A549 (cell line): ENCODE data around the gene ATP10A. TPM values are rescaled to one million over a fixed set of nuclear protein-coding genes. Genes with fewer than 3 reads are reported as not detected.

ENCODE experiments used
- ATAC-seq, 2 experiments: fragments of 200-7000 bp in 1 of 2; fragments of >200 bp in 1 of 2; cut with Nextera tagmentation in 1 of 2; cut with Tn5 transposase in 1 of 2; 3 replicates each; pipeline versions ENCODE4 v1.8.0 to v1.9.1; 2018 to 2020; ENCODE audit warnings: mild to moderate bottlenecking in 1 of 2, moderate library complexity in 1 of 2
- CTCF ChIA-PET: fragments of 300-600 bp; sonication (Branson Sonifier 250); formaldehyde crosslinking; extraction: SDS; loops from one replicate; lab custom pipeline; 2021; ENCODE audit warnings: antibody characterized with exemption, inconsistent platforms; lab: Yijun Ruan, JAX
- POLR2A ChIA-PET: fragments of 350-600 bp; formaldehyde crosslinking; extraction: SDS; loops from one replicate; lab custom pipeline; 2021; ENCODE audit warnings: antibody characterized with exemption, inconsistent platforms; lab: Yijun Ruan, JAX
- DNase-seq, 2 experiments: peaks; one replicate each; pipeline versions ENCODE4 v3.0.0 to v3.0.0-alpha.2; 2011 to 2016; ENCODE audit warnings: low read depth in 1 of 2, low spot score in 1 of 2
- FAIRE-seq: peaks from 2 replicates; lab custom pipeline; 2011; peaks lifted over from hg19 to GRCh38; lab: Jason Lieb, UNC
- H3K27ac ChIP-seq, 2 experiments: fragments of >200 bp; sonication (Bioruptor Twin); formaldehyde crosslinking; 3 replicates each; pipeline ENCODE4 v1.5.1; 2016 to 2017
- H3K4me1 ChIP-seq: fragments of >200 bp; sonication (Bioruptor Twin); formaldehyde crosslinking; 3 replicates; pipeline ENCODE4 v1.6.1; 2016
- H3K4me2 ChIP-seq: fragments of >200 bp; sonication (Bioruptor Twin); formaldehyde crosslinking; 3 replicates; pipeline ENCODE4 v1.6.1; 2016
- H3K4me3 ChIP-seq: fragments of >200 bp; sonication (Bioruptor Twin); formaldehyde crosslinking; 3 replicates; pipeline ENCODE4 v1.5.1; 2016
- H3K9me3 ChIP-seq: fragments of >200 bp; sonication (Bioruptor Twin); formaldehyde crosslinking; 3 replicates; pipeline ENCODE4 v1.6.1; 2016
- CBX2 ChIP-seq: fragments of 200-600 bp; sonication (generic); IDR thresholded peaks from 2 replicates; pipeline ENCODE4 v1.6.1; 2016; ENCODE audit warnings: low read depth, mild to moderate bottlenecking, borderline replicate concordance
- CEBPB ChIP-seq, 2 experiments: fragments of >200 bp in 1 of 2; sonication (Bioruptor Twin) in 1 of 2; formaldehyde crosslinking in 1 of 2; IDR thresholded peaks; 2 replicates each; pipeline ENCODE4 v1.6.1; 2012 to 2016
- FOSB ChIP-seq: fragments of 250-450 bp; sonication (Bioruptor Pico); IDR thresholded peaks from 2 replicates; pipeline ENCODE4 v1.5.0; 2020; ENCODE audit warnings: mild to moderate bottlenecking, moderate library complexity
- GATA3 ChIP-seq: IDR thresholded peaks from 2 replicates; pipeline ENCODE4 v1.6.1; 2012; ENCODE audit warnings: borderline replicate concordance
- HDAC2 ChIP-seq: fragments of 200-600 bp; sonication (generic); IDR thresholded peaks from 2 replicates; pipeline ENCODE4 v1.6.1; 2016
- HMGXB4 ChIP-seq: fragments of 250-450 bp; sonication (Bioruptor Pico); IDR thresholded peaks from 2 replicates; pipeline ENCODE4 v1.5.0; 2021; ENCODE audit warnings: mild to moderate bottlenecking, moderate library complexity, borderline replicate concordance
- HOXA7 ChIP-seq: fragments of 250-450 bp; sonication (Bioruptor Pico); IDR thresholded peaks from 2 replicates; pipeline ENCODE4 v1.5.0; 2020; ENCODE audit warnings: mild to moderate bottlenecking, moderate library complexity
- HOXB5 ChIP-seq: fragments of 250-450 bp; sonication (Bioruptor Pico); IDR thresholded peaks from 2 replicates; pipeline ENCODE4 v1.5.0; 2020; ENCODE audit warnings: mild to moderate bottlenecking, moderate library complexity
- JUN ChIP-seq, 2 experiments: fragments of >200 bp; sonication (Bioruptor Twin); formaldehyde crosslinking; IDR thresholded peaks; 2 replicates in 1 of 2; 3 replicates in 1 of 2; pipeline ENCODE4 v1.6.1; 2016 to 2017
- KDM5A ChIP-seq: fragments of 200-600 bp; sonication (generic); IDR thresholded peaks from 2 replicates; pipeline ENCODE4 v1.6.1; 2016; ENCODE audit warnings: antibody characterized with exemption, mild to moderate bottlenecking
- MYC ChIP-seq: IDR thresholded peaks from 2 replicates; pipeline ENCODE4 v1.6.1; 2012; ENCODE audit warnings: mild to moderate bottlenecking, inconsistent platforms, low read length, improper control_type of control experiment, borderline replicate concordance
- NPAS2 ChIP-seq: fragments of 250-450 bp; sonication (Bioruptor Pico); IDR thresholded peaks from 2 replicates; pipeline ENCODE4 v1.8.0; 2022; ENCODE audit warnings: mild to moderate bottlenecking, moderate library complexity, borderline replicate concordance
- NR3C1 ChIP-seq: fragments of >200 bp; sonication (Bioruptor Twin); formaldehyde crosslinking; IDR thresholded peaks from 3 replicates; pipeline ENCODE4 v1.6.1; 2017
- POLR2A ChIP-seq: IDR thresholded peaks from 2 replicates; pipeline ENCODE4 v1.6.1; 2012; ENCODE audit warnings: mild to moderate bottlenecking, low read length
- POLR2AphosphoS2 ChIP-seq: conservative IDR thresholded peaks from 2 replicates; pipeline ENCODE4 v1.6.1; 2012; ENCODE audit warnings: low read length, improper control_type of control experiment, inconsistent platforms
- RAD21 ChIP-seq, 2 experiments: fragments of >200 bp in 1 of 2; sonication (Bioruptor Twin) in 1 of 2; formaldehyde crosslinking in 1 of 2; IDR thresholded peaks in 1 of 2; conservative IDR thresholded peaks in 1 of 2; 2 replicates in 1 of 2; 3 replicates in 1 of 2; pipeline ENCODE4 v1.6.1; 2012 to 2018; ENCODE audit warnings: inconsistent platforms in 1 of 2
- RARB ChIP-seq: fragments of 250-450 bp; sonication (Bioruptor Pico); IDR thresholded peaks from 2 replicates; pipeline ENCODE4 v1.8.0; 2021; ENCODE audit warnings: mild to moderate bottlenecking, moderate library complexity
- RCOR1 ChIP-seq: fragments of 150-350 bp; IDR thresholded peaks from 2 replicates; pipeline ENCODE4 v1.6.1; 2014; ENCODE audit warnings: antibody characterized with exemption, low read length, low read depth
- REST ChIP-seq: fragments of 200-600 bp; sonication (generic); IDR thresholded peaks from 2 replicates; pipeline ENCODE4 v1.6.1; 2016; ENCODE audit warnings: antibody characterized with exemption, mild to moderate bottlenecking, moderate library complexity
- RNF2 ChIP-seq: fragments of 200-600 bp; sonication (generic); IDR thresholded peaks from 2 replicates; pipeline ENCODE4 v1.6.1; 2016; ENCODE audit warnings: low read depth, mild to moderate bottlenecking, antibody characterized with exemption, moderate library complexity, borderline replicate concordance
- SMC3 ChIP-seq: fragments of >200 bp; sonication (Bioruptor Twin); formaldehyde crosslinking; IDR thresholded peaks from 3 replicates; pipeline ENCODE4 v1.6.1; 2018; ENCODE audit warnings: inconsistent platforms
- TFCP2L1 ChIP-seq: fragments of 250-450 bp; sonication (Bioruptor Pico); IDR thresholded peaks from 2 replicates; pipeline ENCODE4 v1.5.0; 2021; ENCODE audit warnings: mild to moderate bottlenecking
- TP53 ChIP-seq: fragments of 250-450 bp; sonication (Bioruptor Pico); IDR thresholded peaks from 2 replicates; pipeline ENCODE4 v1.5.0; 2021; ENCODE audit warnings: mild to moderate bottlenecking, moderate library complexity
- ZC3H11A ChIP-seq: fragments of 450-650 bp; IDR thresholded peaks from 2 replicates; pipeline ENCODE4 v1.6.1; 2014; ENCODE audit warnings: antibody characterized with exemption, mild to moderate bottlenecking
- ZSCAN20 ChIP-seq: fragments of 250-450 bp; sonication (Bioruptor Pico); IDR thresholded peaks from 2 replicates; pipeline ENCODE4 v1.8.0; 2022; ENCODE audit warnings: mild to moderate bottlenecking, moderate library complexity
- WGBS: methylation state at CpG from one replicate; pipeline ENCODE4 v1.1.6; 2017; ENCODE audit errors: missing lambda C conversion rate; 5-methylcytosine and 5-hydroxymethylcytosine counted together
- polyA plus RNA-seq, 4 experiments: library from polyadenylated mRNA; depleted of rRNA in 3 of 4; stranded (reverse); fragments of >200 nt; fragmentation: RNase III in 1 of 4; extraction: RNeasy Plus Mini Kit Qiagen cat#74134 plus additional on column Dnase treatment in 1 of 4; gene quantifications; 2 replicates in 3 of 4; 3 replicates in 1 of 4; pipeline ENCODE4 v1.2.3, GENCODE V29; 2011 to 2017
- TF ChIP-seq, protein P1 (sequence below): IDR thresholded peaks from 2 replicates; pipeline ENCODE4 v1.6.1; 2012
- TF ChIP-seq, protein P2 (sequence below): IDR thresholded peaks from 2 replicates; pipeline ENCODE4 v1.6.1; 2012

The ATP10A gene
- polyA plus RNA-seq, 2 of the 4 experiments (the other 2 are of a cell fraction): 5.9 to 7.6 TPM

DNA sequence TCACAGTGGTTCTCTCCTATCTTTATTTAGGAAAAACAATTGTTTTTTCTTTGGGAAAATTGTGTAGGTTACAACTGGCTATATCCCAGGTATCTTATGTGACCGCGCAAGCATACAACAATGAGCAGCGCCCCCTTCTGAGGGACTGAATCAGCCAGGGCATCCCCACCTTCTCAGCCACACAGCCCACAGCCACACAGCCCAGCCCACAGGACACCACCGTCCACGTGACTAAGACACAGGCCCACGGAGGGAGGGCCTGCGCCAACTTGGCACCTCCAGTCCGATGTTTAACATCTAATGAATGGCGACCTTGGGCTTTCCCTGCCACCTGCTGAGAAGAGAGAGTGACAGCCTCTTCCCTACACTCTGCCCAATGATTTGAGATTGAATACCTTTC, 68.1 kb downstream of the ATP10A start (continued):
- TF ChIP-seq REST: no peak
- TF ChIP-seq TFCP2L1 (CRISPR knock-in tag): no peak
- TF ChIP-seq JUN (IDR thresholded peaks at IDR 0.05): no peak
- TF ChIP-seq TP53 (CRISPR knock-in tag): no peak
- no peak for TF ChIP-seq MYC
- no peak for TF ChIP-seq POLR2AphosphoS2

- ChIA-PET CTCF (no interaction called here), POLR2A (no interaction called here)
- Histone ChIP-seq H3K9me3 (no peaks in the 10 kb centered on the region), H3K4me3 (no peak overlapping the region), H3K4me2 (no peak overlapping the region), H3K4me1 (peaks cover 13% of the 10 kb centered on the region), H3K27ac (no peak overlapping the region)
- TF ChIP-seq RNF2: no peak
- no peak for TF ChIP-seq NPAS2 (CRISPR knock-in tag)
- TF ChIP-seq HOXA7: no peak
- TF ChIP-seq POLR2A: no peak
- no peak for TF ChIP-seq GATA3
- DNase-seq (no peak), FAIRE-seq (no peak), ATAC-seq (no peak)
- WGBS: 88% methylated on average over 6 of the region's 6 CpGs
Observed at GRCh38 chr15:25793354-25794050, 69.6 kb downstream of the ATP10A start.

DNA sequence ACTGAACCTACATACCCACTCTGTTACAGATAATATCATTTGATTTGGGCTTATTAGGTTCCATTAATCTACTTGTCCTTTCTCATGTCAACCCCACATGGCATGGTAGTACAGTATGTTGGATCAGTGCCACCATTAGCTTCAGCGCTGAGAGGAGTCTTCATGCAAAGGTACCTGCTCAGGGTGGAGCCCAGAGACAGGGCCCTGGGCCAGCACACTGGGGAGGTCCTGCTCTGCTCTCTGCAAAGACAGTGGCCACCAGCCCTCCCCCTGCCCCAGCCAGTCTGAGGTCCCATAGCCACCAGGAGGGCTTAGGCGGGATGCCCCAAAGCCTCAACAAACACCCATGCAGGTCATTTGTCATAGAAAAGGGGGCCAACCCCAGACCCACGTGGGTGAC, 71.0 kb downstream of the ATP10A start:
- POLR2A ChIA-PET: no interaction called here
- Histone ChIP-seq H3K9me3 (no peaks in the 10 kb centered on the region), H3K4me1 (peaks cover 26% of the 10 kb centered on the region), H3K27ac (no peak overlapping the region), H3K4me3 (no peak overlapping the region), H3K4me2 (no peak overlapping the region)
- DNase-seq (no peak), FAIRE-seq (no peak), ATAC-seq (no peak)
- no peak for TF ChIP-seq GATA3
- TF ChIP-seq NR3C1: no peak
- WGBS: 100% methylated on average over 1 of the region's 3 CpGs
- CTCF ChIA-PET: no interaction called here

- WGBS: 78% methylated on average over 7 of the region's 7 CpGs
- Histone ChIP-seq H3K4me2 (no peak overlapping the region), H3K4me3 (no peak overlapping the region), H3K27ac (no peak overlapping the region), H3K9me3 (no peaks in the 10 kb centered on the region), H3K4me1 (peaks cover 30% of the 10 kb centered on the region)
- FAIRE-seq: no peak
- ChIA-PET POLR2A (no interaction called here), CTCF (interaction anchor here (0.6 to 1.3 kb wide), 2 partner anchors 144 to 1974 kb away, joined by 3 to 6 read pairs; no protein-coding TSS in a partner anchor)
- ATAC-seq: peak in 1 of 2 experiments; percentile 58; a peak in 1 of 6 replicates
- DNase-seq: no peak
- TF ChIP-seq, protein P1, sequence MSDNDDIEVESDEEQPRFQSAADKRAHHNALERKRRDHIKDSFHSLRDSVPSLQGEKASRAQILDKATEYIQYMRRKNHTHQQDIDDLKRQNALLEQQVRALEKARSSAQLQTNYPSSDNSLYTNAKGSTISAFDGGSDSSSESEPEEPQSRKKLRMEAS: no peak
- TF ChIP-seq RAD21 (conservative IDR thresholded peaks at IDR 0.05 in 1 of 2, IDR thresholded peaks at IDR 0.05 in 1 of 2) (no peak), KDM5A (no peak), CBX2 (no peak), RARB (CRISPR knock-in tag) (no peak), SMC3 (no peak), RCOR1 (no peak), FOSB (CRISPR knock-in tag) (no peak), HMGXB4 (CRISPR knock-in tag) (no peak), HDAC2 (no peak), ZSCAN20 (CRISPR knock-in tag) (no peak), ZC3H11A (no peak), HOXB5 (CRISPR knock-in tag) (no peak), CEBPB (IDR thresholded peaks at IDR 0.05) (no peak)
- TF ChIP-seq, protein P2, sequence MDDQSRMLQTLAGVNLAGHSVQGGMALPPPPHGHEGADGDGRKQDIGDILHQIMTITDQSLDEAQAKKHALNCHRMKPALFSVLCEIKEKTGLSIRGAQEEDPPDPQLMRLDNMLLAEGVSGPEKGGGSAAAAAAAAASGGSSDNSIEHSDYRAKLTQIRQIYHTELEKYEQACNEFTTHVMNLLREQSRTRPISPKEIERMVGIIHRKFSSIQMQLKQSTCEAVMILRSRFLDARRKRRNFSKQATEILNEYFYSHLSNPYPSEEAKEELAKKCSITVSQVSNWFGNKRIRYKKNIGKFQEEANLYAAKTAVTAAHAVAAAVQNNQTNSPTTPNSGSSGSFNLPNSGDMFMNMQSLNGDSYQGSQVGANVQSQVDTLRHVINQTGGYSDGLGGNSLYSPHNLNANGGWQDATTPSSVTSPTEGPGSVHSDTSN: no peak
Observed at GRCh38 chr15:25790000-25790660, 73.0 kb downstream of the ATP10A start.
